ENCODE results near the gene NSL1. TPM values are rescaled to one million over a fixed set of nuclear protein-coding genes. Genes with fewer than 3 reads are reported as not detected.

NSL1 gene
- total RNA-seq, 4 donors from 2014 or later = 18.3 to 57.5 (median 34.3) TPM

- DNase-seq (ENCODE audit: low spot score in 2 of 2) = no peak
- H3K36me3 ChIP-seq = no peaks in the 10 kb centered on the region
- TF ChIP-seq EP300 (IDR thresholded peaks at IDR 0.05) = no peak
- no peak for TF ChIP-seq POLR2AphosphoS5 (IDR thresholded peaks at IDR 0.05)
- TF ChIP-seq POLR2A (IDR thresholded peaks at IDR 0.05) = no peak
- no peak for TF ChIP-seq CTCF (IDR thresholded peaks at IDR 0.05)
- no peak overlapping the region for H3K4me3 ChIP-seq
- no peak overlapping the region for H3K27ac ChIP-seq
- WGBS = 86% methylated on average over 4 of the region's 4 CpGs
- H3K27me3 ChIP-seq = no peaks in the 10 kb centered on the region
- H3K4me1 ChIP-seq = no peaks in the 10 kb centered on the region
- H3K9me3 ChIP-seq = no peaks in the 10 kb centered on the region
Measured at GRCh38 chr1:212743901-212744475, 47.6 kb downstream of the NSL1 start.

GRCh38 chr1:212738330-212738729, 53.2 kb downstream of the NSL1 start:
- no peak for TF ChIP-seq CTCF (IDR thresholded peaks at IDR 0.05)
- no peak for TF ChIP-seq POLR2AphosphoS5 (IDR thresholded peaks at IDR 0.05)
- TF ChIP-seq POLR2A (IDR thresholded peaks at IDR 0.05) = no peak
- Histone ChIP-seq H3K36me3 (no peaks in the 10 kb centered on the region), H3K4me3 (no peak overlapping the region), H3K4me1 (no peaks in the 10 kb centered on the region), H3K27me3 (no peaks in the 10 kb centered on the region), H3K27ac (no peak overlapping the region), H3K9me3 (no peaks in the 10 kb centered on the region)
- 76% methylated on average over 1 of the region's 1 CpG for WGBS
- no peak for DNase-seq (ENCODE audit: low spot score in 2 of 2)

GRCh38 chr1:212737559-212737958, 54.0 kb downstream of the NSL1 start:
- TF ChIP-seq POLR2AphosphoS5 (IDR thresholded peaks at IDR 0.05) (no peak), POLR2A (IDR thresholded peaks at IDR 0.05) (no peak), EP300 (IDR thresholded peaks at IDR 0.05) (no peak), CTCF (IDR thresholded peaks at IDR 0.05) (no peak)
- no peaks in the 10 kb centered on the region for H3K9me3 ChIP-seq

GRCh38 chr1:212733109-212733508, 58.5 kb downstream of the NSL1 start:
- Histone ChIP-seq H3K27ac (no peak overlapping the region), H3K36me3 (peaks cover 3% of the 10 kb centered on the region), H3K27me3 (no peaks in the 10 kb centered on the region), H3K4me3 (no peak overlapping the region), H3K4me1 (no peaks in the 10 kb centered on the region), H3K9me3 (no peaks in the 10 kb centered on the region)
- WGBS = 93% methylated on average over 8 of the region's 8 CpGs
- TF ChIP-seq CTCF (IDR thresholded peaks at IDR 0.05) = no peak
- no peak for TF ChIP-seq POLR2A (IDR thresholded peaks at IDR 0.05)
- TF ChIP-seq EP300 (IDR thresholded peaks at IDR 0.05) = no peak
- no peak for TF ChIP-seq POLR2AphosphoS5 (IDR thresholded peaks at IDR 0.05)
- no peak for DNase-seq (ENCODE audit: low spot score in 2 of 2)

More at GRCh38 chr1:212737559-212737958, 54.0 kb downstream of the NSL1 start:
- Histone ChIP-seq H3K27me3 (no peaks in the 10 kb centered on the region), H3K36me3 (peaks cover 3% of the 10 kb centered on the region), H3K27ac (no peak overlapping the region), H3K4me3 (no peak overlapping the region), H3K4me1 (no peaks in the 10 kb centered on the region)
- no peak for DNase-seq (ENCODE audit: low spot score in 2 of 2)

GRCh38 chr1:212731630-212732029, 59.9 kb downstream of the NSL1 start:
- no peaks in the 10 kb centered on the region for H3K4me1 ChIP-seq
- peaks cover 3% of the 10 kb centered on the region for H3K36me3 ChIP-seq
- no peak overlapping the region for H3K27ac ChIP-seq
- no peak for TF ChIP-seq CTCF (IDR thresholded peaks at IDR 0.05)
- TF ChIP-seq POLR2A (IDR thresholded peaks at IDR 0.05) = no peak
- no peak for TF ChIP-seq EP300 (IDR thresholded peaks at IDR 0.05)
- no peak for TF ChIP-seq POLR2AphosphoS5 (IDR thresholded peaks at IDR 0.05)
- H3K27me3 ChIP-seq = no peaks in the 10 kb centered on the region
- H3K9me3 ChIP-seq = no peaks in the 10 kb centered on the region
- no peak for DNase-seq (ENCODE audit: low spot score in 2 of 2)
- H3K4me3 ChIP-seq = no peak overlapping the region
- 81% methylated on average over 1 of the region's 1 CpG for WGBS

Data from suprapubic skin (tissue), 4 donors.